H54 (cell line): Measurements from ENCODE around the gene PRR33.

Source experiments
- DNase-seq: peaks from one replicate; pipeline ENCODE4 v3.0.0; 2011; ENCODE audit warnings: low spot score, mixed read lengths; ENCODE audit not compliant: insufficient read length
- FAIRE-seq: peaks from 3 replicates; lab custom pipeline; 2011; peaks lifted over from hg19 to GRCh38; lab: Jason Lieb, UNC
- POLR2A ChIP-seq: IDR thresholded peaks from 2 replicates; pipeline ENCODE4 v1.6.1; 2011; ENCODE audit warnings: low read depth, mild to moderate bottlenecking, low read length

Gene PRR33

DNA sequence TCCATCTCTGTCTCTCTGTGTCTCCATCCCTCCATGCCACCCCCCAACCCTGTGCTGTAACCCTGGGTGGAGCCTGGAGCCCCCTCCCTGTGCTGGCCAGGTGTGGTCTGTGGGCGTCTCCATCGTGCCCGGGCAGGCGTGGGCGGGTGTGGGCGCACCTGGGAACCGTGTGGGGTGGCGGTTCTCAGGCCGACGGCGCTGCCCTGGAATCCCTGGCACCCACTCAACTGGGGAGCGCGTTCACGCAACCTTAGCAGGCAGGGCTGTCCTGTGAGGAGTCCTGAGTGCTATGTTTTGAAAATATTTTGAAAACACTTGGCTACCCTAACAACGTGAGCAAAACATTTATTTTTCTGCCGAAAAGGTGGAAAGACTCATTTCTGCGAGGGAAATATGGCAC, 32.5 kb upstream of the PRR33 start:
- FAIRE-seq (no peak), DNase-seq (no peak)
- TF ChIP-seq POLR2A: no peak

GRCh38 chr11:1923201-1923956, 31.7 kb upstream of the PRR33 start:
- no peak for FAIRE-seq
- DNase-seq: no peak
- no peak for TF ChIP-seq POLR2A

DNA sequence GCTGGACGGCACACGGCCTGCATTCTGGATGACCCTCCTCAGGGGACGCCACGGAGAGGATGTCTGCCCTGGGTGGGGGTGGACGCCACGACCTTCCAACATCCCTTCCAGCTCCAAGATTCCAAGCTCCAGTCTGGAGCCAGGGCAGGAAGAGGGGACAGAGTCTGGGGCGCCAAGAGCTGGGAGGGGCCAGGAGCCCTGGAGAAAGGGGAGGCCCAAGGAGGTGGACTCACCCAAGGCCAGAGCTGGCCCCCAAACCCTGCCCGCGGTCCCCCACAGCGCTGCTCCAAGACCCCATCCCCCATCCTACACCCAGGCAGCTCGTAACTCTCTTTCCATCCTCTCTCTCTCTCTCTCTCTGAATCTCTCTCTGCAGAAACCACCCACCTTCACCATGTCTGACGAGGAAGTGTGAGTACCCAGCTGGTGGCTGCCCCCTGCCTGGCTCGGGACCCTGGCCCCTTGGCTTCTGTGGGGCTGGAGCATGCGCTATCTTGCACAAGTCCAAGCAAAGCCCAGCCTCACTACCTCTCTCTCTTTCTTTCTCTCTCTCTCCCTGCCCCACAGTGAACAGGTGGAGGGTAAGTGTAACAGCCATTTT, 30.9 kb upstream of the PRR33 start:
- no peak for TF ChIP-seq POLR2A
- DNase-seq: no peak
- FAIRE-seq: no peak

DNA sequence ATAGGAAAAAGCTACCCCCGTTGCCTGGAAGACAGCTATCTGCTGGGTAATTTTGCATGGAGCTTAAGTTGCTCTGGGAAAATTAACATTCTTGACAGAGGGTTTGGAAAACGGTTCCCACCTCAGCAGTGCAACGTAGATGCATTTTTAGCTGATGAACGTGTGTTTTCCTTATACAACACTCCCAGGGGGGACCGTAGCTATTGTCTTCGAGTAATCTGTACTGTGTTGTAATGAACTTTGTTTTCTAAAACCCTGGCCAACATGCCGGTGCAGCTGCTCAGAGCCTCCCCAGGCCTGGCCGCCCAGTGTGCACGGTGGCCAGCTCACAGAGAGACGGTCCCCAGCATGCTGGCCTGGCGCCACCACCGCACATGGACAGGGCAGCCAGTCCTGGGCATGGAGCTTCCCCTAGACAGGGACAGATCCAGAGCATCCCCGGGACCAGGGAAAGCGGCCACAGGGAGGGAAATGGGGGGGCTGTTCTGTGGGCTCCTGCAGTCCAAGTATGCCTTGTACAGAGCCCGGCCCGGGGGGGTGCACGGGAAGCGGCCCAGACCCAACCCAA, 30.0 kb upstream of the PRR33 start:
- no peak for TF ChIP-seq POLR2A
- FAIRE-seq: no peak
- no peak for DNase-seq

GRCh38 chr11:1920909-1921573, 29.3 kb upstream of the PRR33 start:
- DNase-seq (no peak), FAIRE-seq (no peak)
- no peak for TF ChIP-seq POLR2A

DNA sequence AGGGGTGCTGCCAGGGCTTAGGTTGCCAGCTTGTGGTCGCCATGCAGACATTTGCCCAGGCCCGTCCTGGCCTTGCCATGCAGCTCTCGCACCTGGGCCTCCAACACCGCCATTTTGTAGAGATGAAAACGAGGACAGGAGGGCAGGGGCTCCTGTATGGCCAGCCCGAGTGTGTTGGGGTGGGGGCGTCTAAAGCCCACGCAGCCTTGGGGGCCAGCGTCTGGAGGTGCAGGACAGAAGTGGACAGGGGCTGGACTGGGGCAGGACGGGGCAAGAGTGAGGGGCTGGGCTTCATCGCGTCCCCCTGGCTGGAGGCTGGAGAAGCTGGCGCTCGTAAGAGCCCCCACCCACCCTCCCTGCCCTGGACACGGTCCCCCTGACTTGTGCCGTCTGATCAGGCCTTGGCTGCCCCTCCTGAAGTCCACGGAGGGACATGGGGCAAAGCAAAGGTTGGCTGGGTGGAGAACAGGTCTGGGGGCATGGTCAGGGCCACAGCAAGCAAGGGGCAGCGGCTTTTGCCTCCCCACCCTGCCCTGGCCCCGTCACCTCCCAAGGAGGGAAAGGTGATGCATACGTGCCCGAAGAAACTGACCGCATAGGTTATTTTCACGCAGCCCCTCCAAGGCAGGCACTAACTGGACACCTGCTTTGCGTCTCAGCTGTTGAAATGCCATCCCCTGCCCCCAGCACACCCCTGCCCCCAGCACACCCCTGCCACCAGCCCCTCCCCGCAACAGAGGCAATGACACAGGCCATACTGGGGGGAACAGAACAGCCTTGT, 28.6 kb upstream of the PRR33 start:
- FAIRE-seq (no peak), DNase-seq (no peak)
- TF ChIP-seq POLR2A: no peak

- TF ChIP-seq POLR2A: no peak
- DNase-seq (no peak), FAIRE-seq (no peak)
Measured at GRCh38 chr11:1919391-1920127, 27.9 kb upstream of the PRR33 start, which contains the start of gene TNNT3. TNNT3 (plus strand) TSS chr11:1919703; CDS start chr11:1922875, 3,172 bp downstream.

- FAIRE-seq: no peak
- no peak for DNase-seq
- TF ChIP-seq POLR2A: no peak
Measured at GRCh38 chr11:1918436-1919315, 27.0 kb upstream of the PRR33 start.

- no peak for TF ChIP-seq POLR2A
- no peak for DNase-seq
- no peak for FAIRE-seq
Measured at GRCh38 chr11:1917523-1918435, 26.1 kb upstream of the PRR33 start.

DNA sequence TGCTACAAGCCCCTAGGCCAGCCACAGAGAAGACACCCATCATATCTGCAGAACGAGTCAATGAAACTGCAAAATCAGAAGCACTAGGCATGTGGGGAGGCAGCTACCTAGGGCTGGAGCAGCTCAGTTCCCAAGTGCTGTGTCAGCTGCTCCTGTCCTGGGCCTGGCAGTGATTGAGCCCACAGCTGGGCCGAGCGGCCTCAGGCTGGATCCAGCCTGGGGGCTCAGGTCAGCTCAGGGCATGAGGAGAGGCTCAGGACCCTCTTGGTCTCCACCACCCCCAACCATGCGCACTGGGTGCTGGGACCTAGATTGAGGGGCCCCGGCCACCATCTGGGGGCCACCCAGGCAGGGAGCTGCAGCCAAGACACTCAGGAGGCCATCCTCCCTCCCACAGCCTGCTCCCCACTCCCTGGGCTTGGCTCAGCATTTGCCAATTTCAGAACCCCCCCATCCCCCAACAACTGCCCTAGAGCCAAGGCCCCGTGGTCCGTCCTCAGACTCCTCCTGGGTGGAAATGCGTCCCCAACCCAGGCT, 25.4 kb upstream of the PRR33 start:
- TF ChIP-seq POLR2A: no peak
- DNase-seq (no peak), FAIRE-seq (no peak)
